Caco-2 (cell line): ENCODE measurements around the gene CDKN1C. TPM values are rescaled to one million over a fixed set of nuclear protein-coding genes. Genes with fewer than 3 reads are reported as not detected.

Experiments
- BruUV-seq: library from RNA; stranded (reverse); fragments of 400-500 nt; replicated peaks from 2 replicates; lab custom pipeline; 2021; lab: Mats Ljungman, UMichigan
- CTCF ChIA-PET: fragments of 300-600 bp; sonication (Branson Sonifier 250); formaldehyde crosslinking; loops from one replicate; lab custom pipeline; 2022; ENCODE audit warnings: antibody characterized with exemption; lab: Charles Lee
- POLR2A ChIA-PET: fragments of 300-600 bp; sonication (Branson Sonifier 250); formaldehyde crosslinking; loops from one replicate; lab custom pipeline; 2022; ENCODE audit warnings: antibody characterized with exemption; lab: Charles Lee
- DNase-seq, 2 experiments: peaks; one replicate each; pipeline versions ENCODE4 v3.0.0 to v3.0.0-alpha.2; 2020 to 2022
- H3K27me3 ChIP-seq: replicated peaks from 2 replicates; pipeline ENCODE4 v1.6.0; 2011; ENCODE audit warnings: low read length; ENCODE audit not compliant: control insufficient read depth, insufficient read depth
- H3K36me3 ChIP-seq: 2 replicates; pipeline ENCODE4 v1.5.1; 2011; ENCODE audit warnings: low read length; ENCODE audit not compliant: control insufficient read depth, insufficient read depth
- H3K4me1 ChIP-seq: fragments of 250-450 bp; sonication (Bioruptor Pico); 2 replicates; pipeline ENCODE4 v1.5.1; 2020; ENCODE audit warnings: mild to moderate bottlenecking
- H3K4me3 ChIP-seq: 2 replicates; pipeline ENCODE4 v1.5.1; 2011; ENCODE audit warnings: low read depth, mild to moderate bottlenecking, control low read depth, low read length
- H3K9me3 ChIP-seq: fragments of 250-450 bp; sonication (Bioruptor Pico); 2 replicates; pipeline ENCODE4 v1.5.1; 2020; ENCODE audit warnings: mild to moderate bottlenecking, moderate library complexity
- H3K27ac Mint-ChIP-seq: one replicate; pipeline ENCODE4 v1.8.0; 2022; ENCODE audit warnings: mixed read lengths; ENCODE audit not compliant: unreplicated experiment
- H3K27me3 Mint-ChIP-seq: one replicate; pipeline ENCODE4 v1.8.0; 2022; ENCODE audit warnings: mixed read lengths; ENCODE audit not compliant: insufficient read depth, unreplicated experiment
- H3K36me3 Mint-ChIP-seq: one replicate; pipeline ENCODE4 v1.8.0; 2022; ENCODE audit warnings: mild to moderate bottlenecking, mixed read lengths; ENCODE audit not compliant: insufficient read depth, unreplicated experiment
- H3K4me1 Mint-ChIP-seq: one replicate; pipeline ENCODE4 v1.8.0; 2022; ENCODE audit warnings: low read depth, mixed read lengths; ENCODE audit not compliant: unreplicated experiment
- H3K4me3 Mint-ChIP-seq: one replicate; pipeline ENCODE4 v1.8.0; 2022; ENCODE audit warnings: mild to moderate bottlenecking, moderate library complexity, mixed read lengths; ENCODE audit not compliant: unreplicated experiment
- H3K9me3 Mint-ChIP-seq: one replicate; pipeline ENCODE4 v1.8.0; 2022; ENCODE audit warnings: mixed read lengths; ENCODE audit not compliant: unreplicated experiment
- CTCF ChIP-seq, 2 experiments: fragments of 200-600 bp in 1 of 2; IDR thresholded peaks; 1 replicate in 1 of 2; 2 replicates in 1 of 2; pipeline versions ENCODE4 v1.5.1 to v1.8.0; 2011 to 2022; ENCODE audit warnings: antibody characterized with exemption in 1 of 2, control low read depth in 1 of 2, inconsistent platforms in 1 of 2, low read depth in 1 of 2, low read length in 1 of 2, mild to moderate bottlenecking in 1 of 2, moderate library complexity in 1 of 2; ENCODE audit not compliant: insufficient read depth in 1 of 2, severe bottlenecking in 1 of 2, unreplicated experiment in 1 of 2
- intact Hi-C: fragments of 100-400 bp; cut with micrococcal nuclease; formaldehyde crosslinking; loops from one replicate; pipeline ENCODE4 v1.10.0; 2022; ENCODE audit not compliant: unreplicated experiment
- total RNA-seq: library from RNA; stranded (reverse); gene quantifications from 2 replicates; pipeline ENCODE4 v1.2.3, GENCODE V29; 2022

Gene CDKN1C
- total RNA-seq, 1 experiment from 2014 or later: 25.5 TPM

DNA sequence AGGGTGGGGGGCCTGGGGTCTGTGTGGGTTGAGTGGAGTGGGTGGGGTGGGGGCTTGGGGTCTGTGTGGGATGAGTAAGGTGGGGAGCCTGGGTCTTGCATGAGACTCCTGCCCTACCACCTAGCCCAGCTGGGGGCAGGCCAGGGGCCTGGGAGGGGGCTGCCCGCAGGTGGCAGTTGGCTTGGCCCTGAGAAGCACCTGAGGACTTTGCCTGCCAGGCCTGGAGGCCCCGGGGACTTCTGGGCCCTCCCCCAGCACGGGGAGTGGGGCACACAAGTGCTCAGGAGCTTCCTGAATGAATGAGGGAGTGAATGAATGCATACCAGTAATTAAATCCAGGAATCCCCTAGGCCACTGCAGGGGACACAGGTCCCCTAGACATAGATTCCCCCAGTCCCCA is 37.1 kb upstream of the CDKN1C start:
- intact Hi-C loops: no loop called here
- Mint-ChIP-seq H3K27me3 (no peaks in the 10 kb centered on the region), H3K4me1 (no peaks in the 10 kb centered on the region), H3K27ac (no peak overlapping the region), H3K36me3 (peaks cover 17% of the 10 kb centered on the region), H3K4me3 (no peak overlapping the region), H3K9me3 (no peaks in the 10 kb centered on the region)
- ChIA-PET POLR2A (no interaction called here), CTCF (interaction anchor here (0.6 kb wide), 1 partner anchor 28 kb away, joined by 3 read pairs; no protein-coding TSS in a partner anchor)
- Histone ChIP-seq H3K27me3 (0 out of 2 replicates have a peak, but pooled peaks cover under 1% of the 10 kb centered on the region), H3K36me3 (no peaks in the 10 kb centered on the region), H3K4me1 (0 out of 2 replicates have a peak, but pooled peaks cover under 1% of the 10 kb centered on the region), H3K4me3 (no peak overlapping the region), H3K9me3 (no peaks in the 10 kb centered on the region)
- BruUV-seq: no TSS peak
- no peak for TF ChIP-seq CTCF (IDR thresholded peaks at IDR 0.05; ENCODE audit: insufficient read depth in 1 of 2, low read depth in 1 of 2, low read length in 1 of 2, severe bottlenecking in 1 of 2, unreplicated experiment in 1 of 2)
- DNase-seq: no peak

- CTCF ChIA-PET: interaction anchor here (0.6 kb wide), 1 partner anchor 27 kb away, joined by 3 read pairs; no protein-coding TSS in a partner anchor
- Mint-ChIP-seq H3K9me3 (no peaks in the 10 kb centered on the region), H3K27ac (no peak overlapping the region), H3K27me3 (no peaks in the 10 kb centered on the region), H3K4me3 (no peak overlapping the region), H3K4me1 (no peaks in the 10 kb centered on the region), H3K36me3 (peaks cover 15% of the 10 kb centered on the region)
- no peak for TF ChIP-seq CTCF (IDR thresholded peaks at IDR 0.05; ENCODE audit: insufficient read depth in 1 of 2, low read depth in 1 of 2, low read length in 1 of 2, severe bottlenecking in 1 of 2, unreplicated experiment in 1 of 2)
- DNase-seq: no peak
- Histone ChIP-seq H3K4me1 (no peaks in the 10 kb centered on the region), H3K4me3 (no peak overlapping the region), H3K9me3 (no peaks in the 10 kb centered on the region), H3K27me3 (no peaks in the 10 kb centered on the region), H3K36me3 (no peaks in the 10 kb centered on the region)
- POLR2A ChIA-PET: no interaction called here
- intact Hi-C loops: no loop called here
- BruUV-seq: no TSS peak
Observed at GRCh38 chr11:2921742-2922493, 36.3 kb upstream of the CDKN1C start.

DNA sequence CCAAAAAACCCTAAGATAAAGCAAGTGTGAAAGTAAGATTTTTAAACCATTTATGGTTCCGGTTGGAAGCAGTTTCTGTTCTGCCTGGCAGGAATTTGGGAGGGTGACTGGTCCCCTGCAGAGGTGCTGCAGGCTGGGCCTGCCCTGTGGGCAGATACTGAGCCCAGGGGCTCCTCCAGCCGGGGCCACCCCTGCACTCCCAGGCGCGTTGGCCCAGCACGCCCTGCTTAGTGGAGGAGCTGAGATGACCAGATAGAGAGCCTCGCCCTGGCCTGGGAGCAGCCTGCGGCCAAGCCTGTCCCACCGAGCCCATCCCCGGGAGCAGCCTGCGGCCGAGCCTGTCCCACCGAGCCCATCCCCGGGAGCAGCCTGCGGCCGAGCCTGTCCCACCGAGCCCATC is 35.7 kb upstream of the CDKN1C start:
- Mint-ChIP-seq H3K36me3 (peaks cover 11% of the 10 kb centered on the region), H3K4me3 (no peak overlapping the region), H3K27ac (no peak overlapping the region), H3K4me1 (no peaks in the 10 kb centered on the region), H3K9me3 (no peaks in the 10 kb centered on the region), H3K27me3 (no peaks in the 10 kb centered on the region)
- intact Hi-C loops: no loop called here
- DNase-seq: no peak
- Histone ChIP-seq H3K36me3 (no peaks in the 10 kb centered on the region), H3K27me3 (no peaks in the 10 kb centered on the region), H3K4me1 (no peaks in the 10 kb centered on the region), H3K9me3 (no peaks in the 10 kb centered on the region), H3K4me3 (no peak overlapping the region)
- no peak for TF ChIP-seq CTCF (IDR thresholded peaks at IDR 0.05; ENCODE audit: insufficient read depth in 1 of 2, low read depth in 1 of 2, low read length in 1 of 2, severe bottlenecking in 1 of 2, unreplicated experiment in 1 of 2)
- no TSS peak for BruUV-seq
- ChIA-PET CTCF (interaction anchor here (0.7 to 1.0 kb wide), 2 partner anchors 8 to 19 kb away, joined by 3 read pairs; partner anchors contain the start of gene PHLDA2), POLR2A (no interaction called here)
